ENCODE measurements around the gene GIMAP6. TPM values are rescaled to one million over a fixed set of nuclear protein-coding genes. Genes with fewer than 3 reads are reported as not detected.
"Not testable (repeated sequence)": the region's sequence is repeated elsewhere in the genome, so short reads cannot be mapped to it uniquely, and the experiment has no call there.

The GIMAP6 gene
- 0.18 and 0.74 TPM in 2 replicates for total RNA-seq (ENCODE audit: low replicate concordance)

DNA sequence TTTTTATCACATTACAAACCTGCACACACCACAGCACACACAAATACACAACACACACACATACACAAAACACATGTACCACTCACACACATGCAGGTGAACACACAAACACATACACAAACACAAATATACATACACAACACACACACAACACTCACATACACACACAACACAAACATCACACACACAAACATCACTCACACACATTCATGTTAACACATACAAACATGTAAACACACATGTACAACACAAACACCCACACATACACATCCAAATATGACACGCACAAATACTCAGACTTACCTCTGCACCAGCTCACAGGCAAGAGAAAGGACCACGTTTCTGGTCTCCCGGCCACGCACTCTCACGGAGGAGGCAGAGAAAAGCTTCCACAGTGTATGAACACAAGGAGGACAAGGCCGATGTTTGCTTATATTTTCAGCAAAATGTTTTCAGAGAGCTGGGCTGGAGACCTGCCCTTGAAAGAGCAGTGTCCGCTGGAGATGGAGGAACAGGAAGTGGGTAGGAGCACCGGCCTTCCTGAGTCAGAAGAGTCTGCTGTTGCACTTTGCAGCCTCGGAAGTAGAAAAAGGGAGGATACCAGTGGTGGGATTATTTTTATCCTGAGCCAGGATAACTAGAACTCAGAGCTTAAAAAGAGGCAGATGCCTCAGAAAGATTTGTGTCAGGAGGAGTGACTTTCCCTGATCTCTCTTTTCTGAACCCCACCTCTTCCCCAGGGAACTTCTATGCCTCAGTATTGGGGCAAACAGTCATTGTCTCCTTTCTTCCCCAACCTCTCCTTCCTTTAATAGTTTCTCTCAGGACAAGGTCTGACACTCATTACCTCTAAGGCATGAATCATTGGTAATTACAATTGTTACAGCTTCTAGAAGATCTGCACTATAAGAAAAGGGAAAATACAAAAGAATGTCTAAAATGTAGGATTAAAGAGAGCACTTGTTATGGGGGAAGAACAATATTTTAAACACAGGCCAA lies at the start of gene GIMAP6:
TSS of gene GIMAP6 (minus strand) at position 520 of the 999 bp plus-strand sequence. CDS start 2,243 bp downstream, outside the sequence.
- H3K4me3 ChIP-seq (ENCODE audit: low read depth, low read length), result no peak within 1 kb of the TSS
- no peak for DNase-seq (ENCODE audit: low read depth)
- no peak for TF ChIP-seq CTCF (IDR thresholded peaks at IDR 0.05; ENCODE audit: insufficient read depth, low read length)

GRCh38 chr7:150680364-150680763 lies 48.2 kb upstream of the GIMAP6 start:
- DNase-seq (ENCODE audit: low read depth); H3K4me3 ChIP-seq (ENCODE audit: low read depth, low read length): not testable (repeated sequence)

DNA sequence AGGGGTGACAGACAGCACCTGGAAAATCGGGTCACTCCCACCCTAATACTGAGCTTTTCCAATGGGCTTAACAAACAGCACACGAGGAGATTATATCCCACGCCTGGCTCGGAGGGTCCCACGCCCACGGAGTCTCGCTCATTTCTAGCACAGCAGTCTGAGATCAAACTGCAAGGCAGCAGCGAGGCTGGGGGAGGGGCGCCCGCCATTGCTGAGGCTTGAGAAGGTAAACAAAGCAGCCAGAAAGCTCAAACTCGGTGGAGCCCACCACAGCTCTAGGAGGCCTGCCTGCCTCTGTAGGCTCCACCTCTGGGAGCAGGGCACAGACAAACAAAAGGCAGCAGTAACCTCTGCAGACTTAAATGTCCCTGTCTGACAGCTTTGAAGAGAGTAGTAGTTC lies 46.4 kb upstream of the GIMAP6 start:
- DNase-seq (ENCODE audit: low read depth), result not testable (repeated sequence)

DNA sequence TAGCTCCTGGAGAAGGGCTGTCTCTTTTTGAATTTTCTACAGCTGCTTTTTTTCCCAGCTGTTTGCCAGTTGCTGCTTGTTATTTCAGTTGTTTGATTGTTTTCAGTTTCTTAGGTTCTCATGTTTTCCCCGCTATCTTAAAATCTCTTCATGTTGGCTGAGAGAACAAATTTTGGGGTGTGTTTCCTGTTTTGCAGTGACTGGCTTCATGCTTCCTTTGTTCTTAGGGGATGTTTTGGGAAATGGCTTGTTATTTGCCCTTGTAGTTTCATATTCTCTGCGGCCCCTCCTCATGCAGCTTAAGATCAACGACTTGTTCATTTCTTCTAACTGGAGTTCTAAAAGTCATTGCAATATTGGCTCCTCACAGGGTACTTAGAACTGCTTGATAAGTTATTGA lies 44.7 kb upstream of the GIMAP6 start:
- not testable (repeated sequence) for H3K4me3 ChIP-seq (ENCODE audit: low read depth, low read length); DNase-seq (ENCODE audit: low read depth)

More for the DNA sequence above, 46.4 kb upstream of the GIMAP6 start:
- not testable (repeated sequence) for H3K4me3 ChIP-seq (ENCODE audit: low read depth, low read length)

DNA sequence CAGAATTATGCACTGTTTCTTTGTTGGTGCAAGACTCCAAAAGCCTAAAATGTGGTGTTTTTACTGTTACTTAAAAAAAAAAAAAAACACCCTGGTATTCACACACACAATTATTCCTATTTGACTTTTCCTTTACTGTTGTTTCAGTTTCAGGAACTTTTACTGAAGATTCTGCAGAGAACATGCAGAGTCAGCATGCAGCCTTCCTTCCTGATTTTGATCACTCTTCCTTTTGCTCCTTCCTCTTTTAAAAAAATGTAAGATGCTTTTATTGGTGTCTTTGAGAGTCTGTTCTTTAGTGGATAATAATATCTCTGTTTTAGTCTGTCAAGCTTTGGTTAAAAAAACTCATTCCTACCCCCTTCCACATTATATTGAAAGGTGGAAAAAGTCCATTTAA lies 44.1 kb upstream of the GIMAP6 start:
- not testable (repeated sequence) for H3K4me3 ChIP-seq (ENCODE audit: low read depth, low read length); DNase-seq (ENCODE audit: low read depth)

GRCh38 chr7:150675714-150676113 lies 43.5 kb upstream of the GIMAP6 start:
- no peak overlapping the region for H3K4me3 ChIP-seq (ENCODE audit: low read depth, low read length)
- TF ChIP-seq CTCF (IDR thresholded peaks at IDR 0.05; ENCODE audit: insufficient read depth, low read length), result no peak
- DNase-seq (ENCODE audit: low read depth), result no peak

GRCh38 chr7:150671798-150672585 lies 39.8 kb upstream of the GIMAP6 start:
- not testable (repeated sequence) for DNase-seq (ENCODE audit: low read depth); H3K4me3 ChIP-seq (ENCODE audit: low read depth, low read length)

GRCh38 chr7:150668977-150669376 lies 36.8 kb upstream of the GIMAP6 start:
- H3K4me3 ChIP-seq (ENCODE audit: low read depth, low read length), result no peak overlapping the region
- DNase-seq (ENCODE audit: low read depth), result no peak
- no peak for TF ChIP-seq CTCF (IDR thresholded peaks at IDR 0.05; ENCODE audit: insufficient read depth, low read length)

GRCh38 chr7:150668472-150668911 lies 36.3 kb upstream of the GIMAP6 start:
- no peak overlapping the region for H3K4me3 ChIP-seq (ENCODE audit: low read depth, low read length)
- DNase-seq (ENCODE audit: low read depth), result no peak
- TF ChIP-seq CTCF (IDR thresholded peaks at IDR 0.05; ENCODE audit: insufficient read depth, low read length), result no peak

Measured in fibroblast of the aortic adventitia (primary cell).